ENCODE results near the gene KLRC1.

DNA sequence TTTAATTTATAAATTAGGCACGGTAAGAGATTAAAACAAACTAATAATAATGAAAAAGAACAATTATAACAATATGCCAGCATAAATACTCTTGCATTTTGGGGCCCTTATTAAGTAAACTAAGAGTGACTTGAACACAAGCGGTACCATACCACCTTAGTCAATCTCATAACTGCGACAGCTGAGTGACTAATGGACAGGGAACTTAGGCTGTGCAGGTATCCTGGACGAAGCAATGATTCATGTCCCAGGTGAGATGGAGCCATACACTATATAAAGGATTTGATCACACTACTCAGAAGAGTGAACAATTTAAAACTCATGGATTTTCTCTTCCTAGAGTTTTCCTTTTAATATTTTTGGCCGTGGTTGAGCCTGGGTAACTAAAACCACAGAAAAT, 47.9 kb downstream of the KLRC1 start:
- TF ChIP-seq, protein P1, sequence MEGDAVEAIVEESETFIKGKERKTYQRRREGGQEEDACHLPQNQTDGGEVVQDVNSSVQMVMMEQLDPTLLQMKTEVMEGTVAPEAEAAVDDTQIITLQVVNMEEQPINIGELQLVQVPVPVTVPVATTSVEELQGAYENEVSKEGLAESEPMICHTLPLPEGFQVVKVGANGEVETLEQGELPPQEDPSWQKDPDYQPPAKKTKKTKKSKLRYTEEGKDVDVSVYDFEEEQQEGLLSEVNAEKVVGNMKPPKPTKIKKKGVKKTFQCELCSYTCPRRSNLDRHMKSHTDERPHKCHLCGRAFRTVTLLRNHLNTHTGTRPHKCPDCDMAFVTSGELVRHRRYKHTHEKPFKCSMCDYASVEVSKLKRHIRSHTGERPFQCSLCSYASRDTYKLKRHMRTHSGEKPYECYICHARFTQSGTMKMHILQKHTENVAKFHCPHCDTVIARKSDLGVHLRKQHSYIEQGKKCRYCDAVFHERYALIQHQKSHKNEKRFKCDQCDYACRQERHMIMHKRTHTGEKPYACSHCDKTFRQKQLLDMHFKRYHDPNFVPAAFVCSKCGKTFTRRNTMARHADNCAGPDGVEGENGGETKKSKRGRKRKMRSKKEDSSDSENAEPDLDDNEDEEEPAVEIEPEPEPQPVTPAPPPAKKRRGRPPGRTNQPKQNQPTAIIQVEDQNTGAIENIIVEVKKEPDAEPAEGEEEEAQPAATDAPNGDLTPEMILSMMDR (IDR thresholded peaks at IDR 0.05), result no peak
- no peak for TF ChIP-seq POLR2AphosphoS5 (IDR thresholded peaks at IDR 0.05)
- TF ChIP-seq POLR2A (IDR thresholded peaks at IDR 0.05), result no peak

Measured in prostate gland (tissue), 2 donors.